ENCODE results near the gene LGALS14.
"Not testable (repeated sequence)": the region's sequence is repeated elsewhere in the genome, so short reads cannot be mapped to it uniquely, and the experiment has no call there.

The LGALS14 gene

DNA sequence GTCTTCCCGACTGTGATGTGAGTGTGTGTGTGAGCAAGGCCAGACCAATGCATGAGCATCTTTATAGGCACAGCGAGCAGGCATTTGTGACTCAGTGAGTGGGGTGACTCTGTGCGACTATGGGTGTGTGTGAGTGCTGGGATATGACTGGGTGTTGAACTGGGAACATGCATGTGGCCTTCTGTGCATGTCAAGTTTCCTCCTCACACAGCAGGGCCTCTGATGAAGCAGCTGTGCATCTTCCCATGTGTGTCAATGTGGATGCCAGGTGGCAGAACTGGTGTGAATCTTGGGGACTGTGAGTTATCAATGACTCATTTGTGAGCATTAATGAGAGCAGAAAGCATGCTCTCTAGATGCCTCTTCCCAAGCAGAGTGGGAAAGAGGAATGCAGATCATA lies 12.1 kb upstream of the LGALS14 start:
- DNase-seq (ENCODE audit: low read depth): no peak
- H3K4me3 ChIP-seq (ENCODE audit: low read depth, low read length): no peak overlapping the region

DNA sequence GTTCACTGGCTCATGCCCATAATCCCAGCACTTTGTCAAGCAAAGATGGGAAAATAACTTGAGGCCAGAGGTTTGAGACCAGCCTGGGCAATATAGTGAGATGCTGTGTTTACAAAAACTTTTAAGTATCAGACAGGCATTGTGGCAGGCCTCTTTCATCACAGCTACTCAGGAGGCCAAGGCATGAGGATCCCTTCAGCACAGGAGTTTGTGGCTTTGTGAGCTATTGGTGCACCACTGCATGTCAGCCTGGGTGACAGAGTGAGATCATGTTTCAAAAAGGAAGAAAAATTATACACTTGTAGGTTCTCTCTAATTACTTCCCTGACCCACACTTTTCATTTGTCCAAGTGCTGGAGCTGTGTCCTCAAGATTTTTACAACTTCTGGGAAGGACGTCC lies 11.5 kb upstream of the LGALS14 start:
- no peak for DNase-seq (ENCODE audit: low read depth)
- no peak overlapping the region for H3K4me3 ChIP-seq (ENCODE audit: low read depth, low read length)

DNA sequence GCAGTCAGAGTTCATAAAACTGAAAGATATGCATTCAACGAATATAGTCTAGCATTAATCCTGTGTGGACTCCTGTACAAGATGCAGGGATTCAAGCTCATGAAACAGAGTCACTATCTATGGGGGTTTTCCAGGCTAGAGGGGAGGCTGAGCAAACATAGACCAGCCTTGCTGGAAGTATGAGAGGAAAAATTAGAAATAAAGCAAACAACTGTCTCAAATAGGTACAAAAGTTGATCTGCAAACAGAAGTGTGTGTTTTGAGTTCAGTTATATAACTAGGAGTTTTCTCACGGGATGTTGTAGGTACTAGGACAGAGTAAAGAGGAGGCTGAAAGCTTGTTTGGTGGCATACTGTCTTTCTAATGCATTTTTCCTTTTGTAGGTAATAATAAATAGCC lies 8.5 kb upstream of the LGALS14 start:
- no peak for DNase-seq (ENCODE audit: low read depth)
- H3K4me3 ChIP-seq (ENCODE audit: low read depth, low read length): no peak overlapping the region

DNA sequence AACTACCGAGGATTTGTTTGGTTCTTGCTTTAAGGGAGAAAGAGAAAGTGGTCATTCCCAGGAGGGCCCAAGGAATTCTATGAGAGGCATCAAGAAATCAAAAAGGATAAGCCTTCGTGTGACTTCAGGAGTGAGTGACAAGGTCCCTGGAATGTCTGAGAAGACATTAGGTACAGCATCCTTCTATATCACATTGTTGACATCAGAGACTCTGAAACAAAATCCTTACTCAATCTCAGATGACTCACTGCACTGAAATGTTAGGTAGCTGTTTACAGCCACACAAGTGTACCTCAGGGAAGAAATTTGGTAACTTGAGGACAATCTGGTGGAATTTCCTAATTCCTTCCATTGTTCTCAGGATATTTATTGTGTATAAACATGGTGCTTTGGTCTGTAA lies 7.9 kb upstream of the LGALS14 start:
- H3K4me3 ChIP-seq (ENCODE audit: low read depth, low read length): no peak overlapping the region
- no peak for DNase-seq (ENCODE audit: low read depth)

DNA sequence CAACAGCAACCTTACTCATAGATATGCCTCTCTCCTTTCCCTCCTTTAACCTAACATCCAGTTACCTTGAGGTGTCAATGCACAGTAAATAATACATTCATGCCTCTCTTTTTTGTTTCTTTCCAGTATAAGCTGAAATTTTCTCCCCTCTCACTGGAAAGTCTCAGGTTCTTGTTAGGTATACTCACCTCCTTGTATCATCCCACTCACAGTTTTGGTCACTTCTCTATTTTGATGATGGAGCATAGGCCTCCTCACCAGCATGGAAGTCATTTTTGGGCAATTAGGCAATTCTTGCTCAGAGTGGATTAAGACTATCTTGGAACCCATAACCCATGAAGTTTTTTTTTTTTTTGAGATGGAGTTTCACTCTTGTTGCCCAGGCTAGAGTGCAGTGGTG lies 5.7 kb upstream of the LGALS14 start:
- no peak overlapping the region for H3K4me3 ChIP-seq (ENCODE audit: low read depth, low read length)
- DNase-seq (ENCODE audit: low read depth): no peak

DNA sequence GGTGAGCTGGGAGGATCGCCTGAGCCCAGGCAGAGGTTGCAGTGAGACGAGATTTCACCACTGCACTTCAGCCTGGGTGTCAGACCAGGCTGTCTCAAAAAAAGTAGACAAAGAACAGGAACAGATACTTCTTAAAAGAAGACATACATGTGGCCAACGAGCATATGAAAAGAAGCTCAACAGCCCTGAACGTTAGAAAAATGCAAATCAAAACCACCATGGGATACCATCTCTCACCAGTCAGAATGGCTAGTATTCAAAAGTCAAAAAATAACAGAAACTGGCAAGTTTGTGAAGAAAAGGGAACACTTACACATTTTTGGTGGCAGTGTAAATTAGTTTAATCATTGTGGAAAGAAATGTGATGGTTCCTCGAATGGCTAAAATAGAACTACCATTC lies 3.0 kb upstream of the LGALS14 start:
- no peak for DNase-seq (ENCODE audit: low read depth)
- H3K4me3 ChIP-seq (ENCODE audit: low read depth, low read length): no peak overlapping the region

DNA sequence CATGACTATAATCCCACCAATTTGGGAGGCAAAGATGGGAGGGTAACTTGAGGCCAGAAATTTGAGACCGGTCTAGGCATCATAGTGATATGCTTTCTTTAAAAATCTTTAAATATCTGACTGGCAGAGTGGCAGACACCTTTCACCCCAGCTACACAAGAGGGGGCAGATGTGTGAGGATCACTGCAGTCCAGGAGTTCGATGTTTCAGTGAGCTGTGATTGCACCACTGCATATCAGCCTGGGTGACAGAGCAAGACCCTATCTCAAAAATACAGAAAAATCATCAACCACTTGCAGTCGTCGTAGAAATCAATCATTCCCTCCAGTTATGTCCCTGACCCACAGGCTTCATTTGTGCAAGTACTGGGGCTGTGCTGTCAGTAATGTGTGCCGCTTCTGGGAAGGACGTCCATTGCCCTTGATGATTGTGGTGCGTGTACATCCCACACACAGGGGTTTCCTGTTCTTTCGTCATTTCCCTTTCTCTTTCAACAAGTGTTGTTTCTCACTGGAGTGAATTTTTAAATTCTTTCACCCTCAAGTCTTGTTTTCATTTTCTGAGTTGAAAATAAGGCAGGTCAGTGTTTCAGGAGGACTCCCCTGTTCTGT lies 1.4 kb downstream of the LGALS14 start:
- H3K4me3 ChIP-seq (ENCODE audit: low read depth, low read length): no peak overlapping the region
- DNase-seq (ENCODE audit: low read depth): no peak

DNA sequence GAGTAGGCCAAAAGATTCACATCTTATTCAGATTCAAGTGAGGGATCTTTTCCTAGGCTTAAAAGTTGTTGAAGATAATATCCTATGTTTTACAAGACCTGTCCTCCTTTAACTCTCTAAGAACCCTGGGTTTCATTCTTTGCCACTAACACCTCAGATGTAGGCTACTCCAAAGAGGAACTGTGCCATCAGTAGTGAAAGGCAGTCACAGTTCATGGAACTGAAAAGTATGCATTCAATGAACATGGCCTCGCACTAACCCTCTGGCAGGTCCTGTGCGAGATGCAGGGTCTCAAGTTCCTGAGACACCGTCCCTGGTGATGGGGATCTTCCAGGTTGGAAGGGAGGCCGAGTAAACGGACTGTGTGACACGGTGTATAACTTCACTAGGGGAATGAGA lies 4.3 kb downstream of the LGALS14 start:
- DNase-seq (ENCODE audit: low read depth): no peak
- H3K4me3 ChIP-seq (ENCODE audit: low read depth, low read length): no peak overlapping the region

DNA sequence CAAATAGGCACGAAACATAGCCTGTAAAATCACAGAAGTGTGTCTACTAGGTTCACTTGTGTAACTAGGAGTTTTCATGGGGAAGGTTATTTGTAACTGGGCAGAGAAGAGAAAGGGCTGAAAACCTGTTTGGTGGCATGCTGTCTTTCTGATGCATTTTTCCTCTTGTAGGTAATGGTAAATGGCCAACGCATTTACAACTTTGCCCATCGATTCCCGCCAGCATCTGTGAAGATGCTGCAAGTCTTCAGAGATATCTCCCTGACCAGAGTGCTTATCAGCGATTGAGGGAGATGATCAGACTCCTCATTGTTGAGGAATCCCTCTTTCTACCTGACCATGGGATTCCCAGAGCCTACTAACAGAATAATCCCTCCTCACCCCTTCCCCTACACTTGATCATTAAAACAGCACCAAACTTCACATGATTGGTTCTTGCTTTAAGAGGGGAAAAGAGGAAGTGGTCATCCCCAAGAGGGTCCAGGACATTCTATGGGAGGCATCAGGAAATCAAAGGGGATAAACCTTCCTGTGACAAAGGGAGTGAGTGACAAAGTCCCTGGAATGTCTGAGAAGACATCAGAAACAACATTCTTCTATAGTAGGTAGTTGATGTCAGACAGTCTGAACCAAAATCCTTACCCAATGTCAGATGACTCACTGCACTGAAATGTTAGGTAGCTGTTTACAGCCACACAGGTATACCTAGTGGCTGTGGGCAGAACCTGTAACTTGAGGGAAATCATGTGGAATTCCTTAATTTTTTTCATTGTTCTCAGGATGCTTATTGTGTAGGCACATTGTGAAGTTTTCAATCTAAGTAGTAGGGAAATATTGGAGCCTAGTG lies 5.0 kb downstream of the LGALS14 start:
- DNase-seq (ENCODE audit: low read depth): no peak
- no peak overlapping the region for H3K4me3 ChIP-seq (ENCODE audit: low read depth, low read length)

DNA sequence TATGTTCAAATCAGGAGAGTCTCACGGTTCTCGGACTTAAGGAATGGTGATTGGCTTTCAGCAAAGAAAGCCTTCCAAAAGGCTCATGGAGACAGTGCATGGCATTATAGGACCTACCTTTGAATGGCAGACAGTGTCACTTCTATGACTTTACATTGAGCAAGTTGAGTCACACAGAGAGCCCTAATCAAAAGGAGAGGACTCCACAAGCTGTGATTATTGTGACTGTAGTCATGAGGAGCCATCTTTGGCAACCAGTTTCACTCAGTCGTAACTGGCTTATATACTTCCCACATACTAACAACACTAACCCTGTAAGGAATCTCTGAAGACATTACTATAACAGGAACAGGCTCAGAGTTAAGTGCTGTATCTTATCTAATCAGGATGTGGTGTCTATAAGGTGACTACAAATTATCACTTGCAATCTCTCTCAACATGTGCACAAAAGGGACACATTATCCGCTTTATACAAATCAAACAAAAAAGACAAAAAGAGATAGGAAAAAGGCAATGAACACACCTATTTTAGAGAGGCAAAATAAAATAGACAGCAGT lies 6.1 kb downstream of the LGALS14 start:
- no peak for DNase-seq (ENCODE audit: low read depth)
- no peak overlapping the region for H3K4me3 ChIP-seq (ENCODE audit: low read depth, low read length)

DNA sequence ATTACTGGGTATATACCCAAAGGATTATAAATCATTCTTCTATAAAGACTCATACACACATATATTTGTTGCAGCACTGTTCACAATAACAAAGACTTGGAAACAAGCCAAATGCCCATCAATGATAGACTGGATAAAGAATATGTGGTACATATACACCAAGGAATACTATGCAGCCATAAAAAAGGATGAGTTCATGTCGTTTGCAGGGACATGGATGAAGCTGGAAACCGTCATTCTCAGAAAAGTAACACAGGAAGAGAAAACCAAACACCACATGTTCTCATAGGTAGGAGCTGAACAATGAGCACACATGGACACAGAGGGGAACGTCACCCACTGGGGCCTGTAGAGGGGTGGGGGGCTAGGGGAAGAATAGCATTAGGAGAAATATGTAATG lies 15.9 kb downstream of the LGALS14 start:
- not testable (repeated sequence) for DNase-seq (ENCODE audit: low read depth); H3K4me3 ChIP-seq (ENCODE audit: low read depth, low read length)

DNA sequence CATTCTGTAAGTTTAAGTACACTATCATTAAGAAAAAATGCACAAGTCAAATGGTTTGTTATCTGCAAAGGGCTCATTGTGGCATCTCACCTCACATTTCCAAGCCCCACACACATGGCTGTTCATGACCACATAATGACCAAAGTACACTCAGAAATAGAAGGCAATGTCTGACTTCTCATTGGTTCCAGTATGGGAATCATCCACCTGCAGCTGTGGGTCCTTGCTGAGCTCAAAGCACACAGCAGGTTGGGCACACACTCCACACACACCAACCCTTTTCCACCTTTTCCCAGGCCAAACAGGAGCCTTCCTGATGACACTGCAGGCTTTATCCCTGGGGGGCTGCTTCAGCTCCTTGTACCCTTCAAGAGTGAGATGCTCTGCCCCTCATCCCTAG lies 21.7 kb downstream of the LGALS14 start:
- DNase-seq (ENCODE audit: low read depth): no peak
- no peak overlapping the region for H3K4me3 ChIP-seq (ENCODE audit: low read depth, low read length)

DNA sequence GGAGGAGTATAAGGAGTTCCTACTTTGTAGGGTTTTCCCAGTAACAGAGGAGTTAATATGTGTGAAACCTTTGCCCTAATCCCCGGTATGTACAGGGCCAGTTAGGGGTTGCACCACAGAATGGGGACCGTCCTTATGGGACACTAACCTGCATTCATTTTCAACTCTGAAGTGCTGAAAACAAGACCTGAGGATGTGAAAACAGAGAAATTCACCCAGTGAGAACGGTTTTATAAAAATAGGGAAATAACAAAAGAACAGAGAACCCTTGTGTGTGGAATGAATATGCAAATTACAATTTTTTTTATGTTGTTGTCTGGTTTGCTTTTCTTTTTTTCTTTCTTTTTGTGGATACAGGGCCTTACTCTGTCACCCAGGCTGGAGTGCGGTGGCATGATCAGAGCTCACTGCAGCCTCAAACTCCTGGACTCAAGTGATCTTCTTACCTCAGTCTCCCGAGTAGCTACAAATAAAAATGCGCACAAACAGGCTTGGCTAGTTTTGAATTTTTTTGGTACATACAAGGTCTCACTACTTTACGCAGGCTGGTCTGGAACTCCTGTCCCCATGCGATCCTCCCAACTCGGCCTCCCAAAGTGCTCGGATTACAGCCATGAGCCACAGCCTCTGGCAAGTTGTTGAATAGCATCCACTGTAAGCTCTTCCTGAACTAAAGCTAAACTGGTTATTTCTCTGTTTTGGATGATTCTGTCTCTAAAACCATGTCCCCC lies 23.0 kb downstream of the LGALS14 start:
- no peak overlapping the region for H3K4me3 ChIP-seq (ENCODE audit: low read depth, low read length)
- DNase-seq (ENCODE audit: low read depth): no peak

DNA sequence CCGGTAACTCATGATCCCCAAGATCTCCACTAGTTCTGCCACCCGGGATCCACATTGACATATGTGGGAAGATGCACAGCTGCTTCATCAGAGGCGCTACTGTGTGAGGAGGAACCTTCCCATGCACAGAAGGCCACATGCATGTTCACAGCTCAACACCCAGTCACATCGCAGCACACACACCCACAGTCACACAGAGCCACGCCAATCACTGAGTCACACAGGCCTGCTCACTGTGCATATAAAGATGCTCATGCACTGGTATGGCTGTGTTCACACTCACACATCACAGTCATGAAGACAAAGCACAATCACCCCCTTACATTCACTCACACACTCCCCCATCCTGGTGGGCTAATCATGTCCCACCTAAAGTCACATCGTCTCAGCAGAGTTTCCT lies 23.8 kb downstream of the LGALS14 start:
- no peak for DNase-seq (ENCODE audit: low read depth)
- no peak overlapping the region for H3K4me3 ChIP-seq (ENCODE audit: low read depth, low read length)

DNA sequence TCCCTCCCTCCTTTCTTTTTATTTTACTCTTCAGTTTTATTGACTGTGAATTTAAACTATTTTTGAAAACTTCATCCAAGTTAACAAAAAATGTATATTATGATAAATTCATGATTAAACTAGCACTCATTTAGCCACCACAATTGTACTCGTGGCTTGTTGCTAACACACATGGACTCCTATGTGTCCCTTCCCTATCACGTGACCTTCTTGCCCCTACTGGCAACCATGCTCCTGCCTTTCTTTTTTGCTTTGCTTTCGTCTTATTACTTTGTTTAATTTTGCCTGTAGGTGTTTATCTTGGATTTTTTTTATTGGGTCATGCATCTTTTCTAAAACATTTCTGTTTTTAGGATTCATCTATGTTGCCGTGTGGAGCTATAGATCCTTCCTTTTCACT lies 25.3 kb downstream of the LGALS14 start:
- DNase-seq (ENCODE audit: low read depth): no peak

DNA sequence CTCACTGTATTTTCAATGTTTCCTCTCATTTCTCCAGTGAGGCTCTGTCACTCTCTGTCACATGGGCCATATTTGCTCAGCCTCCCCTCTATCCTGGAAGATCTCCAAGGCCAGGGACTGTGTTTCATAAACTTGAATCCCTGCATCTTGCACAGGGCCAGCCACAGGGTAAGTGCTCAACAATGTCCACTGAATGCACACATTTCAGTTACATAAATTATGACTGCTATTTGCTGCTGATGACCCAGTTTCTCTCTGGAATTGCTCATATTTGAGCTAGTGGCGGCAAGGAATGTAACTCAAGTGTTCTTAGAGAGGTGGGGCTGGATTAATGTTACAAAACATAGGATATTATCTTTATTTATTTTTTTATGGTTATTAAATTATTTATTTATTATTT lies 27.4 kb downstream of the LGALS14 start:
- H3K4me3 ChIP-seq (ENCODE audit: low read depth, low read length): no peak overlapping the region
- DNase-seq (ENCODE audit: low read depth): no peak

More for the DNA sequence above, 25.3 kb downstream of the LGALS14 start:
- no peak overlapping the region for H3K4me3 ChIP-seq (ENCODE audit: low read depth, low read length)

DNA sequence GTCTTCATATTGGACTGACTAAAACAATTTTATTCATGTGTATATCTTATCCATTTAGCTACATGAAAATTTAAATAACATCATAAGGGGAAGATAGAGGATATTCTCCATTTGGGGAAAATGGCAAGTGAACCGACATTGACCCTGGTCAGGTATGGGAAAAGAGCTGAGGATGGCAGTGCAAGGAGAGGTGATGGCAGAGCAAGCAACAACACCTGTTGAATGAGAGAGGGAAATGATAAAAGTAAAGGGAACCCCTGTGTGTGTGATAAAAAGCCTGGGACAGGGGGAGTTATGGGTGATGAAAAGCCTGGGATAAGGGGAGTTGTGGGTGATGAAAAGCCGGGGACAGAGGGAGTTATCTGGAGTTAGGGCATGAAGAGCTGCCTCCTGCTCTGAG lies 29.6 kb downstream of the LGALS14 start:
- no peak for DNase-seq (ENCODE audit: low read depth)
- H3K4me3 ChIP-seq (ENCODE audit: low read depth, low read length): no peak overlapping the region

DNA sequence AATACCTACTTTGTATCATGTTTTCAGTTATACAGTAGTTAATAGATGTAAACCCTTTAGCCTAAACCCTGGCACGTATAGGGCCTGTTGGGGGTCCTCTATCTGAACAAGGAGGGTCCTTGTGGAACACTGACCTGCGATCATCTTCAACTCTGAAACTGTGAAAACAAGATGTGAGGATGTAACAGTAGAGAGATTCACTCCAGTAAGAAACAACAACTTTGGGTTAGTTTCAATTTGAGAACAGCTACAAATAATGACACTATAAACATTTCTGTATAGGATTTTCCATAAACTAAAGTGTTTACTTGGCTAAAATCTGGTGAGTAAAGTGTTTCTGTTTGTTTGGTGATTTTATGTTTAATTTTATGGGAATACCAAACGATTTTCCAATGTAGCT lies 31.4 kb downstream of the LGALS14 start:
- H3K4me3 ChIP-seq (ENCODE audit: low read depth, low read length): no peak overlapping the region
- no peak for DNase-seq (ENCODE audit: low read depth)

DNA sequence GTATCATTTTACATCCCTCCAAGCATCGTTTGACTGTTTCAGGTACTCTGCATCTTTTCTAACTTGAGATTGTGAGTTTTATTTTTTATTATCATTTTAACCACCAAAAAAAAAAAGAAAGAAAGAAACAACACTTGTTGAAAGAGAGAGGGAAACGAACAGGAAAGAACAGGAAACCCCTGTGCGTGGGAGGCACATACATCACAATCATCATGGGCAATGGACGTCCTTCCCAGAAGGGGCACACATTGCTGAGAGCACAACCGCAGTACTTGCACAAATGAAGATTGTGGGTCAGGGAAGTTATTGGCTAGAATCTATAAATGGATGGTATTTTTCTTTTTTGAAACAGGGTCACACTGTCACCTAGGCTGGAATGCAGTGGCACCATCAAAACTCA lies 31.8 kb downstream of the LGALS14 start:
- no peak for DNase-seq (ENCODE audit: low read depth)
- H3K4me3 ChIP-seq (ENCODE audit: low read depth, low read length): no peak overlapping the region

DNA sequence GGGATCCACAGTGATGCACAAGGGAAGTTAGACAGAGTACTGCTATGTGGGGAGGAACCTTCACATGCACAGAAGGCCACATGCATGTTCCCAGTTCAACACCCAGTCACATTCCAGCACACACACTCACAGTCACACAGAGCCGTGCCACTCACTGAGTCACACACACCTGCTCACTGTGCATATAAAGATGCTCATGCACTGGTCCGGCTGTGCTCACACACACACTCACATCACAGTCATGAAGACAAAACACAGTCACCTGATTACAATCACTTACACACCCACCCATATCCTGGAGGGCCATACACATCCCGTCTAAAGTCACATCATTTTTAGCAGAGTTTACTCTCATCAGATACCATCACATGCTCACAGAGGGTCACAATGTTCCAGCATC lies 33.1 kb downstream of the LGALS14 start:
- H3K4me3 ChIP-seq (ENCODE audit: low read depth, low read length): no peak overlapping the region
- DNase-seq (ENCODE audit: low read depth): no peak

Data from skeletal muscle cell (primary cell).